GM11168 (cell line): ENCODE measurements around the gene KRT23.

Source experiments
- in situ Hi-C: fragments of 300-500 bp; cut with MboI; formaldehyde crosslinking; loops from one replicate; pipeline ENCODE4 v1.12.0; 2022; ENCODE audit warnings: low sequenced_read_pairs; ENCODE audit not compliant: unreplicated experiment

Gene KRT23

GRCh38 chr17:40951011-40951622, 13.7 kb upstream of the KRT23 start:
- in situ Hi-C loops, result no loop called here

GRCh38 chr17:40950176-40950575, 12.7 kb upstream of the KRT23 start:
- in situ Hi-C loops, result no loop called here

GRCh38 chr17:40949418-40949817, 12.0 kb upstream of the KRT23 start:
- in situ Hi-C loops, result no loop called here

- in situ Hi-C loops, result no loop called here
Measured at GRCh38 chr17:40947929-40948328, 10.5 kb upstream of the KRT23 start.

- in situ Hi-C loops, result no loop called here
Measured at GRCh38 chr17:40945414-40945813, 8.0 kb upstream of the KRT23 start.

- in situ Hi-C loops, result no loop called here
Measured at GRCh38 chr17:40944531-40944930, 7.1 kb upstream of the KRT23 start.

- in situ Hi-C loops, result no loop called here
Measured at GRCh38 chr17:40942553-40942952, 5.1 kb upstream of the KRT23 start.

- in situ Hi-C loops, result no loop called here
Measured at GRCh38 chr17:40940266-40940665, 2.8 kb upstream of the KRT23 start.

- in situ Hi-C loops, result no loop called here
Measured at GRCh38 chr17:40938981-40939380, 1.5 kb upstream of the KRT23 start.

- in situ Hi-C loops, result no loop called here
Measured at GRCh38 chr17:40936976-40937375, 470 bp downstream of the KRT23 start.

- in situ Hi-C loops, result no loop called here
Measured at GRCh38 chr17:40936437-40936971, 942 bp downstream of the KRT23 start.

GRCh38 chr17:40935624-40936023, 1.8 kb downstream of the KRT23 start:
- in situ Hi-C loops, result no loop called here

GRCh38 chr17:40932608-40933007, 4.8 kb downstream of the KRT23 start:
- in situ Hi-C loops, result no loop called here

GRCh38 chr17:40931311-40931710, 6.1 kb downstream of the KRT23 start:
- in situ Hi-C loops, result no loop called here

GRCh38 chr17:40926341-40926740, 11.1 kb downstream of the KRT23 start:
- in situ Hi-C loops, result no loop called here

GRCh38 chr17:40922239-40922638, 15.2 kb downstream of the KRT23 start:
- in situ Hi-C loops, result loop anchor here (25.0 kb wide), 2 partner anchors 390 to 740 kb away; partner anchors contain the start of genes KRTAP16-1, KRTAP17-1 and KRTAP29-1

GRCh38 chr17:40921026-40921425, 16.4 kb downstream of the KRT23 start:
- in situ Hi-C loops, result loop anchor here (25.0 kb wide), 2 partner anchors 391 to 741 kb away; partner anchors contain the start of genes KRTAP16-1, KRTAP17-1 and KRTAP29-1

- in situ Hi-C loops, result loop anchor here (25.0 kb wide), 2 partner anchors 395 to 745 kb away; partner anchors contain the start of genes KRTAP16-1, KRTAP17-1 and KRTAP29-1
Measured at GRCh38 chr17:40917116-40917515, 20.3 kb downstream of the KRT23 start.

GRCh38 chr17:40916366-40916765, 21.1 kb downstream of the KRT23 start:
- in situ Hi-C loops, result loop anchor here (25.0 kb wide), 2 partner anchors 396 to 746 kb away; partner anchors contain the start of genes KRTAP16-1, KRTAP17-1 and KRTAP29-1

GRCh38 chr17:40915721-40916256, 21.7 kb downstream of the KRT23 start:
- in situ Hi-C loops, result loop anchor here (25.0 kb wide), 2 partner anchors 397 to 747 kb away; partner anchors contain the start of genes KRTAP16-1, KRTAP17-1 and KRTAP29-1

GRCh38 chr17:40915199-40915661, 22.2 kb downstream of the KRT23 start:
- in situ Hi-C loops, result loop anchor here (25.0 kb wide), 2 partner anchors 397 to 747 kb away; partner anchors contain the start of genes KRTAP16-1, KRTAP17-1 and KRTAP29-1
